Astrocyte of the spinal cord (primary cell): ENCODE measurements around the gene ALDH1A3.

Experiments
- DNase-seq: peaks from one replicate; pipeline ENCODE4 v3.0.0; 2011; ENCODE audit warnings: low read depth, low spot score
- H3K4me3 ChIP-seq: 2 replicates; pipeline ENCODE4 v1.5.1; 2011; ENCODE audit warnings: low read depth, mild to moderate bottlenecking, low read length, moderate library complexity
- in situ Hi-C: cut with HindIII; loops from 2 replicates; pipeline ENCODE4 v1.10.0; 2017; ENCODE audit warnings: low sequenced_read_pairs
- TF ChIP-seq, protein P1 (sequence below): IDR thresholded peaks from 2 replicates; pipeline ENCODE4 v1.5.1; 2012; ENCODE audit warnings: low read depth, mild to moderate bottlenecking, low read length, inconsistent platforms

Gene ALDH1A3

DNA sequence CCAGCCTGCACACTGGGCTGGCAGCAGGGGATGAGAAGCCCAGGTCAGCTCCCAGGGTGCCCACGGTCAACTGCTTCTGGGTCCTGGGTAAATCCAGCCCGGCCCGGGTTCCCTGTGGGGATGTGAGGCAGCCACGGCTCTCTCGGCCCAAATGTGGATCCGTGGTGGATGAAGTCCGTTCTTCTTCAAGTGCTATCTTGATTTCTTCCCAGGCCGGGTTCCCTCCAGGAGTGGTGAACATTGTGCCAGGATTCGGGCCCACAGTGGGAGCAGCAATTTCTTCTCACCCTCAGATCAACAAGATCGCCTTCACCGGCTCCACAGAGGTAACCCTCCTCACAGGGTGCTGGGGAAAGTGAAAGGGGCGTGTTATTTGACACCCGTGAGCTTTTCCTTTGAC is 16.1 kb downstream of the ALDH1A3 start:
- H3K4me3 ChIP-seq, result no peak overlapping the region
- TF ChIP-seq, protein P1, sequence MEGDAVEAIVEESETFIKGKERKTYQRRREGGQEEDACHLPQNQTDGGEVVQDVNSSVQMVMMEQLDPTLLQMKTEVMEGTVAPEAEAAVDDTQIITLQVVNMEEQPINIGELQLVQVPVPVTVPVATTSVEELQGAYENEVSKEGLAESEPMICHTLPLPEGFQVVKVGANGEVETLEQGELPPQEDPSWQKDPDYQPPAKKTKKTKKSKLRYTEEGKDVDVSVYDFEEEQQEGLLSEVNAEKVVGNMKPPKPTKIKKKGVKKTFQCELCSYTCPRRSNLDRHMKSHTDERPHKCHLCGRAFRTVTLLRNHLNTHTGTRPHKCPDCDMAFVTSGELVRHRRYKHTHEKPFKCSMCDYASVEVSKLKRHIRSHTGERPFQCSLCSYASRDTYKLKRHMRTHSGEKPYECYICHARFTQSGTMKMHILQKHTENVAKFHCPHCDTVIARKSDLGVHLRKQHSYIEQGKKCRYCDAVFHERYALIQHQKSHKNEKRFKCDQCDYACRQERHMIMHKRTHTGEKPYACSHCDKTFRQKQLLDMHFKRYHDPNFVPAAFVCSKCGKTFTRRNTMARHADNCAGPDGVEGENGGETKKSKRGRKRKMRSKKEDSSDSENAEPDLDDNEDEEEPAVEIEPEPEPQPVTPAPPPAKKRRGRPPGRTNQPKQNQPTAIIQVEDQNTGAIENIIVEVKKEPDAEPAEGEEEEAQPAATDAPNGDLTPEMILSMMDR, result no peak
- DNase-seq, result no peak
- in situ Hi-C loops, result no loop called here

DNA sequence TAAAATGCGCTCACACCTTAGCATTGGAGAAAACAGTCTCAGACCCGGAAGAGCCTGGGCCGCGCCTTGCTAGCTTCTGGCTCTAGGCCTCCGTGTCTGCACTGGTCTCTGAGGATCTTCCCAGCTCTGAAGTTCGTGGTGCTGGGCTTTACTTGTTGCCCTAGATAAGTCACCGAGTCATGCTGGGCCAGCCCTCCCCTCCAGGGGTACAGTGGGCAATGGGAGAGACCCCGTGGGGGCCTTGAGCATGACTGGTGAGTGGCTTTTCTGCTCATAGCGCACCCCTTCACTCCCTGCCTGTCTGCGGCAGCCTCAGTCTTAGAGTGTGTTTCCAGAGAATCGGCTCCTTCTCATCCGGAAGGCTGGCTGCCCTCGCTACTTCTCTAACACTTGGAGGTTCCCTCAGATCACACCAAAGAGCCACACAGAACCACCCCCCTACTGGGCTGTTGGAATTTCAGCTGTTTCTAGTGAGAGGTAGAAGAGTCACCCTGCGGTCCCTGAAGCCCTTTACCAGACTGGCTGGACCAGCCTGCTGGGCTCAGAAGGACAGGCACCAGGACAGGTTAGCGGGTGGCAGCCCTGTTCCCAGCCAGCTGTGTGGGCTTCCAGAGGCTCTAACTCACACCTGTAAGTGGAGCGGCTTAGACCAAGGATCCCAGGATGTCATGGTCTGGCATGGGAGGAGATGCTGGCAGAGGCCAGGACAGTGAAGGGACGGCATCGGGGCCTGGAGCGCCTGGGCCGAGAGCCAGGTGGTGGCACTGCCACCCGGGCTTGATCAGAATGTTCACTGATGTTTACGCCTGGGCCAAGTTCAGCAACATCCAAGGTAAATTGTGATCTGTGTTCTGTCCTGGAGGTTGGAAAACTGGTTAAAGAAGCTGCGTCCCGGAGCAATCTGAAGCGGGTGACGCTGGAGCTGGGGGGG is 17.9 kb downstream of the ALDH1A3 start:
- TF ChIP-seq, protein P1, result no peak
- no peak overlapping the region for H3K4me3 ChIP-seq
- DNase-seq, result no peak
- in situ Hi-C loops, result no loop called here

DNA sequence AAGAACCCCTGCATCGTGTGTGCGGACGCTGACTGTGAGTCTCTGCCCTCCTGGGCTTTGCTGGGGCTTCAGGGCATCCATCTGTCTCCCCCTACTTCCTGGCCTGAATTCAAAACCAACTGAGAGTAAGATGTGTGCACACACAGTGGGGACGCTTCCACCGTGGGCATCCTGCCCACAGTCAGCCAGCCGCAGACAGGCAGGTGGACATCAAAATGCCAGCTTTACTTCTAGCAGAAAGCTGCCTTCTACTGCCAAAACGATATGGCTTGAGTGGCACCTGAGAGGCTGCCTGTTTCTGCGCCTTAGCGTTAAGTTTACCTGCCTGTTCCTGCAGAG is 18.5 kb downstream of the ALDH1A3 start:
- no peak overlapping the region for H3K4me3 ChIP-seq
- TF ChIP-seq, protein P1, result no peak
- no peak for DNase-seq
- in situ Hi-C loops, result no loop called here

DNA sequence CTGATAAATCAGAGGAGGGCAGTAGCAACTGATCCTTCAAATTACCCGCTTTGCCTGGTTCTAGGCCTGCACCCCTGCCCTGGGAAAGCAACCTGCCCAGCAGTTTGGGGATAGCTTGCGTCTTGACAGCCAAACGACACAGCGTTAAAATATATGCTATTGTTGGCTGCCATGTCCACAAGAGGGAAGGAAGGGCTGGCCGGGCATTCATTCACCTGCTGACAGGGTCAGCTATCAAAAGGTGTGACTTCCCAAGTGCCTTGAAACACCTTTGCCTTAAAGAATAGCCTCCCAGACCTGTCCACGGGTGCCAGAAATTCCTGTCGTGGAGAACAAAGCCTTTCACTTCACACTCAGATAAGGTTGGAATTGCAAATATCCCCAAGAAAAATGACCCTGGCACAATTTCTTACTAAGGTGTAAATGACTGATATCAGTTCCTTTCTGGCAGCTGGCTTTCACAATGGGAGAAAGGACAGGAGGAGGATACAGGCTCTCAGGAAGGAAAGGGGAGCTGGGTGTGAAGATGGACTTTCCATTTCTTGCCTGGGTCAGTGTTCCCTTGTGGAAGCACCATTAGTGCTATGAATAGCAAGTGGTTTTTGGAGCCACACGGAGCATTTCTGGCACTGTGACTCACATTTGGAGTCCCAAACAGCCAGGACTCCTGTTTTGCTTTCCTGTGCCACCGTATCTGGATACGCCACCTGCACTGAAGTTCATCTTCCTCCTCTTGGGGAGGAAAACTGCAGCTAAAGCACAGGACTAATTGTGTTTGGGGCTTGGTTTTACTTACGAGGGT is 19.2 kb downstream of the ALDH1A3 start:
- in situ Hi-C loops, result no loop called here
- TF ChIP-seq, protein P1, result no peak
- no peak overlapping the region for H3K4me3 ChIP-seq
- no peak for DNase-seq

DNA sequence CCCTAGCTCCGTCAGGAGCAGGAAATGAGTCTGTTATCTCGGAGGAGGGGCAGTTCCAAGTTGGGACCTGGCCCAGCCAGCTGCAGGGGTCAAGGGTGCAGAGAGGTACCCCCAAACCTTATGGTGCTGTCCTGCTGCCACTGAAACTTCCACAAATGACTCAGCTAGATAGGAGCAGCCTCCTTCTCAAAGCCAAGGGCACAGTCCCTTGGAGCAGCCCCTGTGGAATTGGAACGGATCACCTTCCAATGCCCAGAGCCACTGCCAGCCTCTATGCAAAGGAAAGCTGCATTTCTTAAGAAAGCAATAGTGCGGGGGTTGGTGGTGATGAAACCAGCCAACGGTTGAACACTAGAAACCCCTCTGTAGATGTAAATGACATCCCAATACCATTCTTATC is 20.0 kb downstream of the ALDH1A3 start:
- TF ChIP-seq, protein P1, result no peak
- in situ Hi-C loops, result no loop called here
- H3K4me3 ChIP-seq, result no peak overlapping the region
- DNase-seq, result no peak

DNA sequence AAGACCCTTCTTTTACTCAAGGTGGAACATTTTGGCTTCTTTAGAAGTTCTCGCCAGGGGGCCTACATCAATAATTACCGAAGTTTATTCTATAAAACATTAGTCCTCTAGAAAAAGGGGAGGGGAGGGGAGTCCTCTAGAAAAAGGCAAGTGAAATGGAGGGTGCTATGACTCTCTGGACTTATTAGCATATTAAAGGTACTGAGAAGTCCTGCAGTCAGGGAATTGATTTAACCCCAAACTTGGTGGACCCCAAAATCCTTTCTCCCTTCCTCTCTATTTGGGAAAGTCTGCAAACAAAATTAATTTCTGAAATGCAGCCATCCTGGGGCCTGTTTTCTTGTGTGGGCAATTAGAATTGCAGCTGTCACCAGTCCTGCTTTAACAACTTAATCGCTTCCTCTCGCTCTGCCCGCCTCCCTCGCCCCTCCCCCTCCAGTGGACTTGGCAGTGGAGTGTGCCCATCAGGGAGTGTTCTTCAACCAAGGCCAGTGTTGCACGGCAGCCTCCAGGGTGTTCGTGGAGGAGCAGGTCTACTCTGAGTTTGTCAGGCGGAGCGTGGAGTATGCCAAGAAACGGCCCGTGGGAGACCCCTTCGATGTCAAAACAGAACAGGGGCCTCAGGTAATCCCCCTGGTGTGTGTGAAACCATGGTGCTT is 20.6 kb downstream of the ALDH1A3 start:
- in situ Hi-C loops, result no loop called here
- TF ChIP-seq, protein P1, result no peak
- H3K4me3 ChIP-seq, result no peak overlapping the region

More for the DNA sequence above, 20.6 kb downstream of the ALDH1A3 start:
- DNase-seq, result no peak
